GM18517 (cell line): ENCODE measurements around the gene LDLRAD2.

Experiments
- ATAC-seq: cut with Tn5 transposase; IDR thresholded peaks from one replicate; pipeline ENCODE4 v1.9.1; 2021; ENCODE audit warnings: mild to moderate bottlenecking, moderate library complexity; ENCODE audit not compliant: unreplicated experiment

The LDLRAD2 gene

DNA sequence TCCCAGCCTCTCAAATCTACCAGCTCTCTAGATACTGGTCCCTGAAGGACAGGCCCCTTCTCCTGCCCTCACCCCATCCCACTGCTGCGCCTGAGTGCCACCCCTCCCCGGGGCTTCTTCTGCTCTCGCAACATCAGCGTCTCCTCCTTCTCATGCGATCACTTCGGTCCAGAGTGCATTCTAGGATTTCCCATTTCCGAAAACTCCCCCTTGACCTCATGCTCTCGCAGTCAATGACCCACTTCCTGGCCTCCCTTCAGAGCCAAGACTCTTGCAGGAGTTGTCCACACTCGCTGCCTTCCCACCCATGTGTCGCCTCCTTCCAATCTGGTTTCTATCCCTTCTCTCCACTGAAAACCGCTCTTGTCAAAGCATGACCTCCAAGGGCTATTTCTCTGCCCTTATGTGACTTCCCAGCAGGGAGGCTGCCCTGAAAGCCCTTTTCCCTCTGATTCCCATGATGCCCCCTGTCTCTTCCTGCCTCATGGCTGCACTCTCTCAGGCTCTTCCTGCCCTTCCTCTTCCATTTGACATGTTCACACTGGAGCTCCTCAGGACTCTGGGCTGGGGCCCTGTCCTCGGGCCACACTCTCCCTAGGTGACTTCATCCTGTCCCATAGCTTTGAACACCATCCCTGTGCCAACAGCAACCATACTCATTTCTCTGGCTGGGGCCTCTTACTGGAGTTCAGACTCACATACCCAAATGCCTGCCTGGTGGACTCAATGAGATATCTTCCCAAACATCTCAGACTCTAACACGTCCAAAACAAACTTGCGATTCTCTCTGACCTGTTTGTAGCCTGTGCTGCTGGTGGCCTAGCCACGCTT lies 46.0 kb downstream of the LDLRAD2 start:
- no peak for ATAC-seq

DNA sequence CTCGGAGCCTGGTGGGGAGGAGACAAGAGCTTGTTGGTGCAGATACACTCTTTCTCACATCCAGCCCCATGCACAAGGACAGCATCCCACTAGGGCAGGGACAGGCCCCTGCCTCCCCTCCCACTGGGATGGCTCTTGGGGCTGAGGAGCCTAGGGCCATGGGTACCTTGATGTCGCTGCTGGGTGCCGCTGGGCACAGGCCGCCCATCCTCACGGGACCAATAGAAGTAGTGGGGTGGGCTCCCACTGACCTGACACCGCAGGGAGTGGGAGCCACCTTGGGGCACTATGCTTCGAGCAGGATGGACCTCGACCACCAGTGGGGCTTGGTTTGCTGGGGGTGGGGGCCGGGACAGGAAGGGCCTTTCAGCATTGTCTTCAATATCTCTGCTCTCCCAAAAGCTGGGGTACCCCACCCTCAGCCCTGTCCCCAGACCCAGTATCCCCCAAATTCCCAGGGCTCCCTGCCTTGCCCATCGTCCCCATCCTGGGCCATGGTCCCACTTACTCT lies 47.7 kb downstream of the LDLRAD2 start:
- ATAC-seq: no peak

DNA sequence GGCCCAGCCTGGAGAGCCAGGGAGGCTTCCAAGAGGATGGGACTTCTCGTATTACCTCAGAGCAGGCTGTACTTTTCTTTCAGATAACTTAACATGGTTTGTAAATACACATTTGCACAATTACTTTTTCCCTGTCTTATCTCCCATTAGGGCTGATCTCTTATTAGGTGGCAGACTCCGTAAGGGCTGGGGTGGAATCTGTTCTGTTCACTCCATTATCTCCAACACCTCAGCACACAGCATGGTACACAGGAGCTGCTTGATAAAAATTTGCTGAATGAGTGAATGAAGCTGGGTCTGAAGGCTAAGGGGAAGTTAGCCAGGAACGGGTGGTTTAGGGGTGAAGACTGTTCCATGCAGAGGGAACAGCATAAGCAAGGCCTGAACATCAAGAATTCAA lies 48.9 kb downstream of the LDLRAD2 start:
- no peak for ATAC-seq

DNA sequence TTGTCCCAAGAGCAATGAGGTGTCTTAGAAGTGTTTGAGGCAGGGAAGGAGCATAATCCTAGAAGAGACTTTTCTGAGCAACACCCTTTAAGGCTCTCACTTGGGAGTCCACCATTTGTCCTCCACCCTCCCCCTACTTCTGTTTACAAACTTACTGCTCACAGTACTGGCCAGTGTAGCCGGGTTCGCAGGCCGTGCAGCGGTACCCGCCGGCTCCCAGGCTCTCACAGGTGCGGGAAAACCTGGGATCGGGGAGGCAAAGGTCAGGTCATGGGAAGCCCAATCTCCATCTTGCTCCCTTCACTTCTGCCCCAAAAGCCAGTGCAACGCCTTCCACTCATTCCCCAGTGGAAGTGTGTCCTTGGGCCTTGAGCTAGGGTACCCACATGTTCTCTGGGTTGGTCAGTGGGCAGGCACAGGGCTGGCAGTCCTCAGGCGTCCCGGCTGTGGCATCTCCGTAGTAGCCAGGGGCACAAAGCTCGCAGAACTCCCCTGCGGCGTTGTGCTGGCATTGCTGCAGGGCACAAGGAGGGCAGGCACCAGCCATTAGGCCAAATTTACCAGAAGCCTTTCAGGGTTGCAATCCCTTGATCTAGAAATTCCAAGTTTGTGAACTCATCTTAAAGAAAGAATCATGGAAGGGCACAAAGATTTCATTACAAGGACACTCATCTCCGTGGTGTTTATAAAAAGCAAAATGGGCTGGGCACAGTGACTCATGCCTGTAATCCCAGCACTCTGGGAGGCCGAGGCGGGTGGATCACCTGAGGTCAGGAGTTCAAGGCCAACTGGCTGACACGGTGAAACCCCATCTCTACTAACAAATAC lies 49.8 kb downstream of the LDLRAD2 start:
- ATAC-seq: no peak

DNA sequence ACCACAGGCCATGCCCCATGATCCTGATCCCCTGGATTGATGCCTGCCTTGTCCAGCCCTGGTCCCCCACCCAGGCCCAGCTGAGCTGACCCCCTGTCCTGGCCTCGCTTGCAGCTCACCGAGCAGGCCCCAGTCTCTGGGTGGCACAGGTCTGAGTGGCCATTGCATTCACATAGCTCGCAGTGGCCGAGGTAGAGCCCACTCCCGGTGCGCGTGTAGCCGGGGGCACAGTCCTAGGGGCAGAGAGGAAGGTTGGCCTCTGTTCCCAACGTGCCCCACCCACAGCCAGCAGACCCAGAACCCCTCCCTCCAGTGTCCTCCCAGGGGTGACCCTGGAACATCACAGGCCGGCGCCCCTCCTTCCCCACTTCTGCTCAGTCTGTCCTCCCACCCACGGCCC lies 51.9 kb downstream of the LDLRAD2 start:
- no peak for ATAC-seq

DNA sequence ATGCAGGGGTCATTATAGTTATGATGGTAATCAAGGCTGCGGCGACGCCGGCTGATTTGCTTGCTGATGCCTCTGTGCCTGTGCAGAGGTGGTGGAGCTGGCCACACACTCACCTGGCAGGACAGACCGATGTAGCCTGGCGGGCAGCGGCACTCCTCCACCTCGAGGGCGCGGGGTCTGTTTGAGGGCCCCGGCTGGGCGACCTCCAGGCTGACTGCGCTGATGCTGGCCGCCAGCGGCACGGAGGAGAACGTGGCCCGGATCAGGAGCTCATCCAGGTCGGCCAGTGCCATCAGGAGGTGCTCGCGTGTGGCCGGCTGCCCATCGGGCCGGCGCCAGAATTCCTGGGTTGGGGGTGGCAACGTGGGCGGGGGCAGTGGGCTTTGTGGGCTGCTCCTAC lies 52.7 kb downstream of the LDLRAD2 start:
- ATAC-seq: no peak

DNA sequence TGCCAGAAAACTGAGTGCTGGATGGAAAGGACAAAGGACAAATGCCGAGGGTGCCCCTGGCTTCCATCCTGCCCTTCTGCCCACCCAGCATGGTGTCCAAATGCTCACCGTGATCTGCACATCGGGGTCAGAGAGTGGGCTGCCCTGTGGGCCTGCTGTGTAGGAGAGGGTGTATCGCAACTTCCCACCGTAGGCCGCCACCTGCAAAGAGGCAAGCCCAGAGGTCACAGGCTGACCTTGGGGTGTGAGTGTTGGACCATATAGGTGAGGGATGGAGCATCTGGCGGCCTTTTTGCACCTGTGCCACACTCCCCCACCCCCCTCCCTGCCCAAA lies 53.5 kb downstream of the LDLRAD2 start:
- no peak for ATAC-seq

DNA sequence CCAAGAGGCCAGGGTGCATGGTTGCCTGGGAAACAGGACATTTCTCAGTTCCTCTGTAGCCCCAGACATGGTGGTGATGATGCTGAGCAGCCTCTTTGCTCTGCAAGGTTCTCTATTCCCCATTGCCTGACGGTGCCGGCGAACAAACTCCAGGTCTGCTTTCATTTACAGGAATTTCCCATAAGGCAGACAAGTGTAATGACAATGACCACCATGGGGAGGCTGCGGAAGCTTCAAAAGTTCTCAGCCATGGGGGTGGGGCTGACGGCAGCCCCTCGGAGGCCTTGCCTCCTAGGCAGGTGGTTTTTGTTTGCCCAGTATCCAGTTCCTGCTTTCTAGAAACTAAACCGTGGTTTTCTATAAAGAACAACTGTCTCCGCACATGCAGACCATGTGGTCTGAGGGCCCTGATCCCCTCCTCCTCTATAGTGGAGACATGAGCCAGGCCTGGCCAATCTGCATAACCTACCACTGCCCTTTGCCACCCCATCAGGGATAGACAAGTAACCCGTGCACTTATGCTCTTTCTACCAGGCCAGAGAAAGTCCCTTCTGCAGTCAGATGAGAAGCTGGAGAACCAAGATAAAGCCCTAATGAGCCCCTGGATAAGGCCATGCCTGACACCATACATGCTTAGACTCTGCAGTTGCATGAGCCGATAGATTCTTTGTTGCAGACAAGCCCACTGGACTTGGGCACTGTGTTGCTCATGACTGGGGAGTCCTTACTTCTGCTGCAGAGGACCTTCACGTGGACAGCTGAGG lies 54.1 kb downstream of the LDLRAD2 start:
- ATAC-seq: peak; percentile 76

DNA sequence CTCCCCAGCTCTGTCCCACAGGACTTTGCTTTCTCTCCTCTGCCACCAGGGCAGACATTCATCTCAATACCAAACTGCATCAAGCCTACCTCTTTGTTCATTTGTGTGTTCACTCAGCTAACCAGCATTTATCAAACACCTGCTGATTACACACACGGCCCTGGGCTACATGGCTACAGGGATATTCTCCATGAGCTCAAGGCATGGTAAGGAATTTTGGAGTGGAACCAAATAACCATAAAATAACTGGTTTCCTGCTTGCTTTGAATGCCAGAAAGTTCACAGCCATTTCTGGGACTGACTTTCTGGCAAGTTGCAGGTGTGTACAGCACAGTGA lies 54.6 kb downstream of the LDLRAD2 start:
- peak; percentile 21 for ATAC-seq

DNA sequence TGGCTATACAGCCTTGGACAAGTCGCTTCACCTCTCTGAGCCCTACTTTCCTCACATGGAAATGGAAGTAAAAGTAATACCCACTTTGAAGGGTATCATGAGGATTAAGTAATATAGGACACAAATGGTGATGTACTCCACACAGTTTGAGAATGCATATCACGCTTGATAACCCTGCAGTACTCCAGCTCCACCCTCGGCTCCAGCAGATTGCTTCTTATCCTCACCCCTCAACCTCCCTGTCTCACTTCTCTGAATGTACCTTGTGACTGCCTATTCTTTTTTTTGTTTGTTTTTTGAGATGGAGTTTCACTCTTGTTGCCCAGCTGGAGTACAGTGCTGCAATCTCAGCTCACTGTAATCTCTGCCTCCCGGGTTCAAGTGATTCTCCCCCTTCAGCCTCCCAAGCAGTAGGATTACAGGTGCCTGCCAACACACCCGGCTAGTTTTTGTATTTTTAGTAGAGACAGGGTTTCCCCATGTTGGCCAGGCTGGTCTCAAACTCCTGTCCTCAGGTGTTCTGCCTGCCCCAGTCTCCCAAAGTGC lies 55.5 kb downstream of the LDLRAD2 start:
- ATAC-seq: no peak

DNA sequence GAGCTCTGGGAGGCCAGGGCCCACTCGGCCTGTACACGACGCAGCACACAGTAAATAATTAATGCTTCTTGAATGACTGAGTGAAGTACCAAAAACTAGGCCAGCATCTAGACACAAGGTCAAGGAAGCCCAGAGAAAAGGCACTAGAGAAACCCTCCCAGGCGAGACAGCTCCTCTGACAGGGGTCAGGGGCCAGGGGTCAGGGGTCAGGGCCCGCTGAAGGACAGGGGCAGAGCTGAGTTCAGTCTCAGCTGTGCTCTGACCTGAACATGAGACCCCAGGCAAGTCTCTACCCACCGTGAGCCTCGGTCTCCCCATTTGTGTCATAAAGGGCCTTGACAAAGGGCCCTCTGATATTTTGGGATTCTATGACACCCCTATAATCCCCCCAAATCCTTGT lies 56.4 kb downstream of the LDLRAD2 start:
- no peak for ATAC-seq

DNA sequence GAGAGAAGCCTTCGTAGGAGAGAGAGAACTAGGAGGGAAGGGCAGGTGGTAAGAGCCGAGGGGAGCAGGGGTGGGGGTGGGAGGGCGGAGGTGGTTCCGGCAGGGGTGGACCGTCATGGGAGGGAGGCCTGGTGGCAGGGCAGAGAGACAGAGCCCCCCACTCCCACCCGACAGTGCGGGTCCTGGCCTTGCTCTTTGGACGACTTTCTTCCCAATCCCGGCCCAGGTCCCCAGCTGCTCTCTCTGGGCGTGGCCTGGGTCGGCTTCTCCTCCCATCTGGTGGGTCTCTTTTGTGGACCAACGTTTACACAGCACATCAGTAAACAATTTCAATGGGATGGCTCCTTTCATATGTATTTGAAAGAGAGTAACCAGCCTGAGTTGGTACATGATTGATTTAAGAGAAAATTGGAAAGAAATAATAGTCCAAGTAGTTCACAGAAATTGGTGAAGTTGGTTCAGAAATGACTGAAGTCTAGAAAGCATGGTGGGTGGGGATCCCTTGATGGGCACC lies 56.9 kb downstream of the LDLRAD2 start:
- no peak for ATAC-seq

DNA sequence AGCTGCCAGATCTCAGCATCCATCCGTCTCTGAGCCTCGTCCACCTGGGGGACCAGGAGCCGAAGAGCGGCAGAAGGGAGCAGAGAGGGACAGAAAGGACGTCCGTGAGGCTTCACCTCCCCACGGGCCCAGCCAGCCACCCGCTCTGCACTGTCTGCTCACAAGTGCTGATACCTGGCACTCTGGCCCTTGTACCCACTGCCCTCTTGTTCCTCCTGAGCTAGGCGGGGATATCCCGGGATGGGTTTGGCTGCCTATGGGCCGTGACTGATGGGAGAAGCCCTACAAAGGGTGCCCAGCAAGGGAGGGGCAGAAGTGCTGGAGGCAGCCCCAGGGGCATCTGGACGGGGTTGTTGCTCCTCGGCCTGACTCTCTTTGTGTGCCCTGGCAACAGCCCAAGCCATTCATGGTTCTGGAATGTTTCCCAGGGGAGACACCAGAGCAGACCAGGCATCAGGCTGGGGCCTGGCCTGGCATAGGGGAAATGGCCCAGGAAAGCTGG lies 57.6 kb downstream of the LDLRAD2 start:
- ATAC-seq: no peak

DNA sequence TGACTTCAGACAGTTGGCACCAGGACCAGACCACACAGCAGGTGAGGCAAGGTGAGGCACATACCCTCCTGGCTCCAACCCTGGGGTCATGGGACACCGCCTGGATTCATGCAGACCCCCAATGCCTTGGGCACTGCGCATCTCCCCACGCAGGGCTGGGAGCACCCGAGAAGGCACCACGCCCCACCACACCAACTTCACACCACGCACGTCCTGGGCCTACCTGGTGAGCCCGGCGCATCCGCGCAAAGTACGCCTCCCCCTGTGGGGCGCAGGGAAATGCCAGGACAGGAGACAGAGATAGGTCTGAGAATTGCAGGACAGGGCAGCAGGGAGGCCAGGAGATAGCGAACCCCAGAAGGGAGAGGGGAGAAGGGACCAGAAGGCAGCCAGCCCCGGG lies 58.5 kb downstream of the LDLRAD2 start:
- no peak for ATAC-seq

DNA sequence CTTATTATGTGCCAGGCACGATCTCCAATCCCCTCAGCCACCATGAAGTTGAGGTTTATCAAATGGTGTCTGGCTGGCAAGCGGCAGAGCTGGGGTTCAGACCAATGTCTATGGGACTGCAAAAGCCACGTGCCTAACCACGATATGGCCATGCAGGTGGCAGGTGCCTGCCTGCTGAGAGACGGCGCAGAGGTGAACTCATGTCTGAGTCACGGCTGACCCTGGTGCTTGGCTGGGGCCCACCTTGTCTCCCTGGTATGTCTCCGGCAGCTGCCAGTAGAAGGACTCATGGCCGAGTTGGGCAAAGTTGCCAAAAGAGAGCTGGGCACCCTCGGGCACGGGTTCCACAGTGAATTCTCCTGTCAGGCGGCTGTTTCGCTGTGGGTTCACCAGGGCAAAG lies 59.9 kb downstream of the LDLRAD2 start:
- ATAC-seq: no peak

DNA sequence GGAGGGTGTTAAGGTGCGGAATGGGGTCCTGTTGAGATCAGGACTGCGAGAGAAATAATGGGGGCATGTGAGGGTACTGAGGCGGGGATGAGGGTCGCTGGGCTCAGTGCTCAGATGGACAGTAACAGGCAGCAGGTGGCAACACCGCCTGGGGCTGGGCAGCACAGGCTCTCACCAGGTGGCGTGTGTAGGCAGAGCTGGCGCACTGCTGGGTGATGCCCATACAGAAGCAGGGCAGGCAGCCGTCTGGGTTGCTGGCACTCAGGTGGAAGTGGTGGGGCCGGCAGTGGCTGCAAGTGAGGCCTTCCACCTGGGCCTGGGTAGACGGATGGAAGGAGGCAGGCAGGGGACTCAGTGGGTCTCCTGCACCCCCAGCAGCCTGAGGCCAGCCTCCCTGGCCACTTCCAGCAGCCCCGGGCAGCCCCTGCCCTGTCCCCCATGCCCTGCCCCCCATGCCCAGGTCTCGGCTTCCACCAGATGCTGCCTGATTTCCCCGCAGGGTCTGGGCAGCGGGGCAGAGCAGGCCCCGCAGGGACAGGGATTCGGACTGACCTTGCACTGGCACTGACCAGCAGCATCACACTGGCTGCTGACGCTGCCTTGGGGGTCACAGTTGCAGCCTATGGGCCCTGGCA lies 60.5 kb downstream of the LDLRAD2 start:
- no peak for ATAC-seq

DNA sequence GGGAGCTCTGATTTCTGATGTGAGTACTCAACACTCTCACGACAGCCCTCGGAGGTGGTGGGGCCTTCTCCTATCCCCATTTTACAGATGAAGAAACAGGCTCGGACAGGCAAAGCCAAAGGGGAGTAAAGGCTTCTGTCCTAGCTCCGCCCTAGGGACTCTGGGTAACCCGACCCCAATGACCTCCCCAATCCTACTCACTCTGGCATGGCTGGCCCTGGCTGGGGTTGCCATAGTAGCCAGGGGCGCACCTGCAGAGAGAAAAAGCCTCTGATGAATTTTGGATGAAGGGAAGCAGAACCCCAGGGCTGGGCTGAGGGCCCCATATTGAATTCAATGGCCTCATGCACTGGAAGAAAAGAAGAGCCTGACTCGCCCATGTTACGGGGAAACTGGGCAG lies 61.1 kb downstream of the LDLRAD2 start:
- no peak for ATAC-seq

DNA sequence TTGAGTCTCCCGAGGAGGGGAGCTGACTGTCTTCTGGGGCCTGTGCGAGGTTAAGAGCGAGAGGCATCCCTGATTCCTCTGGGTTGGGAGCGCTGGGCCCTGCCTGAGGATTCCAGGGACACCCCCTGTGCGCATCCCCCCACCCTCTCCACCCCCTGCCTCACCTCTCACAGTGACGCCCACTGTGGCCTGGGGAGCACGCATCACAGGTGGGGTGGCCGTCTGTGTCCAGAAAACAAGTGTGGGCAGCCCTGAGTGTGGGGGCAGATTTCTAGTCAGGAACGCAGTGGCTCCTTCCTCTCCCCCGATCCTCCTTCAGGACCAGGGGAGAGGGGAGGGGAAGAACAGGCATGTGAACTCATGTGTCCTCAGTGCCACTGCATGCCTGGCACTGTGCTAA lies 61.7 kb downstream of the LDLRAD2 start:
- no peak for ATAC-seq

DNA sequence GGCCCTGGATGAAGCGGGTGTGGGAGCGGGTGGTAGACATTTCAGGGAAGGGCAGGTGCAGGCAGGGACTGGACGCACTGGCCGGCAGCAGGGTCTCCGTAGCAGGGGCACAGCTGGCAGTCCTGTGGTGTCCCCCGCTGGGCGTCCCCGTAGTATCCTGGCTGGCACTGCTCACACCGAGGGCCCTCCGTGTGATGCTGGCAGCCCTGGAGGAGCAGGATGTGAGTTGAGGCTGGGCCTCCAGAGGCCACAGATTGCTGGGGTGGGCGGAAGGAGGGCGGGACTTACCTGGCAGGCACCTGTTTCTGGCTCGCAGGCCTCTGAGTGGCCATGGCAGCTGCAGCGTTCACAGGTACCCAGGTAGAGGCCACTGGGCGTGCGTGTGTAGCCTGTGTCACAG lies 62.3 kb downstream of the LDLRAD2 start:
- no peak for ATAC-seq
